DND-41 (cell line): Measurements from ENCODE around the gene SEL1L.

Experiments used
- ATAC-seq: fragments of 200-7000 bp; cut with Tn5 transposase; 3 replicates; pipeline ENCODE4 v1.9.1; 2021; ENCODE audit warnings: low read depth; ENCODE audit not compliant: insufficient read depth
- DNase-seq: peaks from one replicate; pipeline ENCODE4 v3.0.0-alpha.2; 2020
- H2AFZ ChIP-seq: 2 replicates; pipeline ENCODE4 v1.6.0; 2012; ENCODE audit warnings: low read depth, low read length
- H3K27ac ChIP-seq: 2 replicates; pipeline ENCODE4 v1.5.1; 2012; ENCODE audit warnings: low read length, inconsistent platforms
- H3K27me3 ChIP-seq: fragments of 200-600 bp; sonication (generic); 2 replicates; pipeline ENCODE4 v1.6.0; 2012; ENCODE audit warnings: low read length, mild to moderate bottlenecking, inconsistent platforms; ENCODE audit not compliant: insufficient read depth, poor library complexity
- H3K36me3 ChIP-seq: 2 replicates; pipeline ENCODE4 v1.5.1; 2012; ENCODE audit warnings: low read length, inconsistent platforms; ENCODE audit not compliant: insufficient read depth
- H3K4me1 ChIP-seq: 2 replicates; pipeline ENCODE4 v1.5.1; 2012; ENCODE audit warnings: mild to moderate bottlenecking, low read length; ENCODE audit not compliant: insufficient read depth
- H3K4me2 ChIP-seq: 2 replicates; pipeline ENCODE4 v1.6.0; 2012; ENCODE audit warnings: mild to moderate bottlenecking, moderate library complexity, low read length, inconsistent platforms; ENCODE audit not compliant: insufficient read depth
- H3K4me3 ChIP-seq, 2 experiments: fragments of 200-600 bp in 1 of 2; shearing (Covaris generic) in 1 of 2; 2 replicates each; pipeline ENCODE4 v1.5.1; 2012 to 2016; ENCODE audit warnings: inconsistent platforms in 2 of 2, low read length in 2 of 2, mild to moderate bottlenecking in 2 of 2, low read depth in 1 of 2, moderate library complexity in 1 of 2
- H3K79me2 ChIP-seq: 2 replicates; pipeline ENCODE4 v1.6.0; 2012; ENCODE audit warnings: low read length, inconsistent platforms; ENCODE audit not compliant: insufficient read depth
- H3K9ac ChIP-seq: 2 replicates; pipeline ENCODE4 v1.6.0; 2012; ENCODE audit warnings: low read depth, mild to moderate bottlenecking, inconsistent platforms, low read length, moderate library complexity
- H3K9me3 ChIP-seq: 2 replicates; pipeline ENCODE4 v1.5.1; 2012; ENCODE audit warnings: low read length, moderate library complexity, mild to moderate bottlenecking, inconsistent platforms; ENCODE audit not compliant: insufficient read depth, severe bottlenecking
- H4K20me1 ChIP-seq: 2 replicates; pipeline ENCODE4 v1.6.0; 2012; ENCODE audit warnings: low read length; ENCODE audit not compliant: insufficient read depth
- EZH2 ChIP-seq: IDR thresholded peaks from 3 replicates; pipeline ENCODE4 v1.6.1; 2012; ENCODE audit warnings: borderline replicate concordance, low read depth, mild to moderate bottlenecking, moderate library complexity, low read length, inconsistent platforms; ENCODE audit not compliant: severe bottlenecking
- TF ChIP-seq, protein P1 (sequence below): IDR thresholded peaks from 2 replicates; pipeline ENCODE4 v1.5.1; 2012; ENCODE audit warnings: borderline replicate concordance, low read length, moderate library complexity, mild to moderate bottlenecking; ENCODE audit not compliant: poor library complexity, severe bottlenecking; ENCODE audit errors: extremely low read depth

SEL1L gene

GRCh38 chr14:81435048-81435390 lies 98.6 kb downstream of the SEL1L start:
- TF ChIP-seq EZH2 = no peak
- TF ChIP-seq, protein P1, sequence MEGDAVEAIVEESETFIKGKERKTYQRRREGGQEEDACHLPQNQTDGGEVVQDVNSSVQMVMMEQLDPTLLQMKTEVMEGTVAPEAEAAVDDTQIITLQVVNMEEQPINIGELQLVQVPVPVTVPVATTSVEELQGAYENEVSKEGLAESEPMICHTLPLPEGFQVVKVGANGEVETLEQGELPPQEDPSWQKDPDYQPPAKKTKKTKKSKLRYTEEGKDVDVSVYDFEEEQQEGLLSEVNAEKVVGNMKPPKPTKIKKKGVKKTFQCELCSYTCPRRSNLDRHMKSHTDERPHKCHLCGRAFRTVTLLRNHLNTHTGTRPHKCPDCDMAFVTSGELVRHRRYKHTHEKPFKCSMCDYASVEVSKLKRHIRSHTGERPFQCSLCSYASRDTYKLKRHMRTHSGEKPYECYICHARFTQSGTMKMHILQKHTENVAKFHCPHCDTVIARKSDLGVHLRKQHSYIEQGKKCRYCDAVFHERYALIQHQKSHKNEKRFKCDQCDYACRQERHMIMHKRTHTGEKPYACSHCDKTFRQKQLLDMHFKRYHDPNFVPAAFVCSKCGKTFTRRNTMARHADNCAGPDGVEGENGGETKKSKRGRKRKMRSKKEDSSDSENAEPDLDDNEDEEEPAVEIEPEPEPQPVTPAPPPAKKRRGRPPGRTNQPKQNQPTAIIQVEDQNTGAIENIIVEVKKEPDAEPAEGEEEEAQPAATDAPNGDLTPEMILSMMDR = no peak
- H3K4me2 ChIP-seq = no peak overlapping the region
- no peaks in the 10 kb centered on the region for H3K79me2 ChIP-seq
- ATAC-seq = no peak
- H3K4me3 ChIP-seq = no peak overlapping the region
- H4K20me1 ChIP-seq = no peaks in the 10 kb centered on the region
- no peak overlapping the region for H3K27ac ChIP-seq
- no peaks in the 10 kb centered on the region for H3K9me3 ChIP-seq
- no peaks in the 10 kb centered on the region for H3K4me1 ChIP-seq
- peaks cover 3% of the 10 kb centered on the region for H3K27me3 ChIP-seq
- no peaks in the 10 kb centered on the region for H3K36me3 ChIP-seq
- DNase-seq = no peak
- no peak overlapping the region for H2AFZ ChIP-seq
- no peak overlapping the region for H3K9ac ChIP-seq

GRCh38 chr14:81434230-81434629 lies 99.4 kb downstream of the SEL1L start:
- no peaks in the 10 kb centered on the region for H3K79me2 ChIP-seq
- no peaks in the 10 kb centered on the region for H3K36me3 ChIP-seq
- H3K27ac ChIP-seq = no peak overlapping the region
- no peak overlapping the region for H3K4me3 ChIP-seq
- ATAC-seq (no peak), DNase-seq (no peak)
- no peaks in the 10 kb centered on the region for H3K4me1 ChIP-seq
- H2AFZ ChIP-seq = no peak overlapping the region
- no peak overlapping the region for H3K4me2 ChIP-seq
- H3K9ac ChIP-seq = no peak overlapping the region
- no peaks in the 10 kb centered on the region for H3K9me3 ChIP-seq
- TF ChIP-seq, protein P1 = no peak
- no peak for TF ChIP-seq EZH2
- no peaks in the 10 kb centered on the region for H4K20me1 ChIP-seq
- H3K27me3 ChIP-seq = no peaks in the 10 kb centered on the region

DNA sequence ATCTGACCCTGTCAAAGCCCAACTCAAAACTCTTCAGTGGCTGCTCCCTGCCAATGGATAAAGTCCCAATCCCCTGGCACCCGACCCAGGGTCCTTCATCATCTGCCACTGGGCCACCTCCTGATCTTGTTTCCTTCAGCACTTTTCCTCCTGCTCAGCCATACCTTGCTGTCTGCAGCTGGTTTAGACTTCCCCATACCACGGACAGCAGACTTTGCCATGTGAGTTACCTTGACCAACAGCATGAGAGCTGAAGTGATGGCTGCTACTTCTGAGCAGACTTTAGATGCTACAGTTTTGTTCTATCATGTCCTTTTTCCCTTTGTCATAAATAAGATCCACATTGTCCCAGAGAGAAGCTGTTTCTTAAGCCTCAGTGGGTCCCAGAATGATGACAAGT lies 100.3 kb downstream of the SEL1L start:
- no peaks in the 10 kb centered on the region for H3K27me3 ChIP-seq
- H3K9ac ChIP-seq = no peak overlapping the region
- no peaks in the 10 kb centered on the region for H3K9me3 ChIP-seq
- H4K20me1 ChIP-seq = no peaks in the 10 kb centered on the region
- no peak overlapping the region for H3K27ac ChIP-seq
- DNase-seq (no peak), ATAC-seq (no peak)
- H3K4me2 ChIP-seq = no peak overlapping the region
- TF ChIP-seq EZH2 = no peak
- TF ChIP-seq, protein P1 = no peak
- no peaks in the 10 kb centered on the region for H3K36me3 ChIP-seq
- no peaks in the 10 kb centered on the region for H3K79me2 ChIP-seq
- H3K4me3 ChIP-seq = no peak overlapping the region
- no peaks in the 10 kb centered on the region for H3K4me1 ChIP-seq
- no peak overlapping the region for H2AFZ ChIP-seq

- Histone ChIP-seq H3K4me2 (no peak overlapping the region), H4K20me1 (no peaks in the 10 kb centered on the region), H2AFZ (no peak overlapping the region), H3K27me3 (no peaks in the 10 kb centered on the region), H3K27ac (no peak overlapping the region), H3K9me3 (no peaks in the 10 kb centered on the region), H3K4me3 (no peak overlapping the region), H3K79me2 (no peaks in the 10 kb centered on the region), H3K36me3 (no peaks in the 10 kb centered on the region), H3K9ac (no peak overlapping the region), H3K4me1 (no peaks in the 10 kb centered on the region)
- no peak for ATAC-seq
- no peak for DNase-seq
- no peak for TF ChIP-seq EZH2
- TF ChIP-seq, protein P1 = no peak
Measured at GRCh38 chr14:81432219-81432661, 101.4 kb downstream of the SEL1L start.
